HG02938 (cell line): ENCODE measurements around the gene GALNT18.

ENCODE experiments used
- ATAC-seq: cut with Tn5 transposase; IDR thresholded peaks from one replicate; pipeline ENCODE4 v1.9.1; 2021; ENCODE audit warnings: mild to moderate bottlenecking, moderate library complexity; ENCODE audit not compliant: unreplicated experiment

The GALNT18 gene

DNA sequence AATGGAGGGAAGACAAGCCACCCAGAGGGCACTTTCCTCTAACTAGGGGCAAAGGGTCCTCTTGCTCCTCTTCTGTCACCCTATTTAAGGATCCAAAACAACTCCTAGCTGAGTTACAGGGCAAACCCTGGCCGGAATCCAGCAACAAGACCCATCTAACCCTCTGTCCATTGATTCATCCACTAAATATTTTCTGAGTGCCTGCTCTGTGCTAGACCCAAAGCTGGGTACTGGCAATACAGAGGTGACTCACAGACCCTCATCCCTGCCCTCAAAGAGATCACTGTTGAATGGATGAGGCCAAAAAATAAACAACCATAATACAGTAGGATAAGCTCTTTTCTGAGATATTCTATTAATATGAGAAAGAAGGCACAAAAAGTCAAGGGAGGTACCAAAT is 4.3 kb upstream of the GALNT18 start:
- no peak for ATAC-seq

DNA sequence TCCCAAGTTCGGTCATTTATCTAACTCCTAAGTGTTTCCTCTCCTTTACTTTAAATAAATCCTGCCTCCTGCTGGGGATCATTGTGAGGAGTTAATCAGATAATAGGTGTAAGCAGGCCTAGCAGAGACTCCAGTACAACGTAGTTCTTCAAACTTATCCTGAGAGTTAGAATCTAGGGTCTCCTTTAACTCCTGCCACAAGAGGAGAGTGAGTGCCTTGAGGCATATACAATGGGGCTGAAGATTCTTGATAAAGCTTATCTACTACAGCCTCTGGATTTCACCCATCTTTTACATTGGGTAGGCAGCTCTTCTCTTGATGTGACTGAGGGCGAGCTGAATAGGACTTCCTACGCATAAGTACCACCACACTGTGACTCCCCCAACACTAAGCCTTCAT is 3.1 kb upstream of the GALNT18 start:
- no peak for ATAC-seq

DNA sequence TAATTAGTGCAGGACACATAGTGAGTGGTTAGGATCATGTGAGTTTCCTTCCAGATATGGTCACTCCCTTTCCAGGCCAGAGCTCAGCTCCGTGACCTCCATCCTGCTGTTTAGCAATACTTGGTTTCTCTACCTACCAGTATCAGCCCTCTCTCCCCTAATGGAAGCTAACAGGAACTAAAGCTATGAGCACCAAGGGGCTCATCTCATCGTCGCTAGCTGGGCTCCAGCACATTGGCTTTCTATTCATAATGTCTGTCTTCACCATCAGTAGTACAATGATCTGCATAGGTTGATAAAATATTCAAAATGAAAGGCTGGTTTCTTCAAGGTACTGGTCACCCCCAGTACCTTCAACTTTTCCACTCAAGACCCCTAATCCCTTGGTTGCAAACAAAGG is 2.4 kb upstream of the GALNT18 start:
- no peak for ATAC-seq

DNA sequence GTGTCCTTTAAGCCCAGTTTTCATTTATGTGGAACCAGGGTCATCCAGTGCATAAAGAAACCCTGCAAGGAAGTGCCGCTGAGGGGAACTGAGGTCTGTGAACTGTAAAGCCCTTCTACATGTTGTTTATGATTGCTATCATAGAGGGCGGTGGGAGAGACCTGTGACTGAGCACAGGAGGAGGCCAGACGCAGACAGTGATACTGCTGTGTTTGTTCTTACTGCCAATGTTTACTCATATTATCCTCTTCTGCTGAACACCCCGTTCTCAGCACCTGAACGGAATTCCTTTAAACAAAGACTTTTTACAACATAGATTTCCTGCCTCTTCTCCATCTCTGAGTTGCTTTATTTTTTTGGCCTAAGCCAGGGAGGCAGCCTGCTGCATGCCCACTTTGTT is 967 bp upstream of the GALNT18 start:
- ATAC-seq = no peak

DNA sequence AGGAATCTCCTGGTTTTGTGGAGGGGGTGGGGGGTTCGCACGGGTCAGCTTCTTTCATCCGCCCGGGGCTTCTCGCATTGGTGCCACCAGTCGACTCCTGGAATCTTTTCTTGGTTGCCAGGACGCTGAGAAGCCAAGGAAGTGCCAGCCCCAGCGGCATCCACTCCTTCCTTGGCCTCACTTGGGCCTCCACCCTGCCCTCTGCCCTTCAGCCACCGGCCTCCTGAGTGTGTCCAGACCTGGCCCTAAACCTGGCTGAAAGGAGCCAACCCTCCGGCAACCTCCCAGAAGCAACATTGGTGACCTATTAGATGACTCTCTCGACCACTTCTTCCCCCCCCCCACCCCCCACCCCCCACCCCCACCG is 518 bp upstream of the GALNT18 start:
- no peak for ATAC-seq

DNA sequence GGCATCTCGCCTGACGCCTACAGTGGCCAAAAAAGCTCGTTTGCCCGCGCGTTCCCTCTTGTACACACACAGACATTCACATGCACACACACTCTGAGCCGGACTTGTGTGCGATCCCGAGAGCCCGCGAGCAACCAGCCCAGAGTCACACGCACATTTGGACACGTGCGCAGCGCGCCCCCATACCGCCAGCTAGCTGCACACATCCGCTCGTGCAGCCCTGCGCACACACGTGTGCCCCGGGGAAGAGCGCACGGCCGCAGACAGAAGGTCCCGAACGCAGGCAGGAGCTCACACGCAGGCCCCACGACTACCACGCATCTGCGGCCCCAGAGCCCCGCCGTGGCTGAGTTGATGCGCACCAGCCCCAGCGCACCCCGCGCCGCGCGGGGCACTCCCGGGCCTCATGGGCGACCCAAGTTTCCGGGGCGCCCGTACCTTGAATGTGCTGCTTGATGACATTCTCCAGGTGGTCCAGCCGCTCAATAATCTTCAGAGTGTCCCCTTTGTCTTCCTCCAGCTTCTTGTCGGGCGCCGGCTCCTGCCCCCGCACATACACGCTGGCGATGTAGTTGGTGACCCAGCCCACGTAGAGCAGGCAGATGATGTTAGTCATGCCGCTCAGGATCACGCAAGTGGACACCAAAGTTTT is 758 bp downstream of the GALNT18 start:
- peak; percentile 23 for ATAC-seq

DNA sequence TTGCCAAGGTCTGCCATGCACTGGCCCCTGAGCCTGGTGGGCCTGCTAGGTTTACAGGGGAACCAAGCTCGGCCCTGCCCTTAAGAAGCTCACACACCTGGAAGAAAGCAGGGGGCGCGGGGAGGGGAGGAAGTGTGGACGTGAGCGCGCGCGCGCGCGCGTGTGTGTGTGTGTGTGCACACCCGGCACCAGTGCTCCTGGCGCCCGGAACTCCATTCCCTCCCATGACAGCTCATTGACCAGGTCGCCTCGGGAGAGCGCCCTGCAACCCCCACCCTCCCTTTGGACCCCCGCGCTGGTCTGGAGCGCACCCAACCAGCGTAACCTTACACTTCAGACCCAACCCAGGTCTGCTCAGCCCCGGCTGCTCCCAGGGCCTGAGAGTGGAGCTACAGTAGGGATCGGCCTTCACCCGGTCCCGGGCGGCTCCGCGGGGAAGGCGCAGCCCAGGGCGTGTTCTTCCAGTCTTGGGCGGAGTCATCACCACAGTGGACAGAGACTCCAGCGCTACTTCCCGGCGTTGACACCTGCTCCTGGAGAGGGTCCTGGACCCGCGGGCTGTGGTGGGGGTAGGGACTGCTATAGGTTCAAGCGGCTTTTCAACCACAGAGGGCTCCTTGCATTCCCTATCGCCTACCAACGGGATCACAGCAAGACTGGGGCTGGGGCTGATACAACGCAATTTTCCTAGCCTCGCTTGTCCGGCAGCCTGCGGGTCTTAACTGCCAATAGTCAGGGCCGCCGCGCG is 1.5 kb downstream of the GALNT18 start:
- no peak for ATAC-seq

DNA sequence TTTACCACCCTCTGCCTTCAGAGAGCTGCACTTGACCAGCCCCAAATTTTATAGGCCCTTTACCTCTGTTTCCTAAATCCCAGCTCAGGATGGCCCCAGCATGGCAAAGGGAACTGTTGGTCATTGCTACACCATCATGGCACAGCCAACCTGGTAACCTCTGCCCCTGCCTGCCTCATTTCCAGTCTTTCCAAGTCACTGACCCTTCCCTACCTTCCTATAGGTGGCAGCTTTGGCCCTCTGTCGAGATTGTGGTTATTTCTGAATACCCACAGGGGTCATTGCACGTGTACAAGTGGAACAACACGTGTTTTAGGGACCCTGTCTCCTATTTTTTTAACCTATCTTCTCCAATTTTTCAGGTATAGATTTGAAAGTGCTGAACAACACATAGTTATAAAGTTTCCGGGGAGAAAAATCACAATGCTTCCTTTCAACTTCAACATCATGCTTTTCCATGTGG is 2.8 kb downstream of the GALNT18 start:
- no peak for ATAC-seq

DNA sequence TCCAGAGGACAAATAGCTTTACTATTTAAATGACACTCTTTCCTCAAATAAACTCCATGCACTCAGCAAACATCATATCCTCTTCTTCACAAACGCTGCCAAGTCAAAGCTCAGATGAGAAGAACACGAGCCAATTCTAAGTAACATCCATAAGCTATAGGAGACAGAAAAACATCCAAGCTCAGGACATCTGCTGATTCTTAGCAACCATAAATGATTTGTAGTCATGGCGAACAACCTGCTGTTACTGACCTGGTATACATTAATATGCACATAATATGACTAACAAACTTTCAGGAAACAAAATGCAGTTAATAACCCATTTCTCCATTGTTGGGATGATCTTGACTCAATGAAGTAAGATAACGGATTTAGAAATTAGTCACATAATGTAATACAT is 6.7 kb downstream of the GALNT18 start:
- ATAC-seq = no peak

DNA sequence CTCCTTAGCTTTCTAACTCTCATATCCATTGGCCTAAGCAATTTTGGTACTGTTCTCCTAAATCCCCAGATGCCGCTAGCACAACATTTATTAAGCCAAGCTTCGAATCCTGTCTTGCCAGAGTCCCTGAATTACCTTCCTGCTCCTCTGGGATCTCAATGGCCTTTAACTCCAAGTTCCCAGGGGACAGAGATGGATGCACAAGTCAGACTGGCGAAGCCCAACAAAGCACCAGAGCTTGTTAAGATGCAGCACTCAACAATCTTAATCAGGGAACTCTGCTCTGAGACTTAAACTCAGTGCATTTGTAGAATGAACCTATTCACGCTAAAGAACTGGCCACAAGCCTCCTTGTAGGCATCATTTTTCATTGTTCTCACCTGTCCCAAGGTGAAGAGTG is 9.4 kb downstream of the GALNT18 start:
- ATAC-seq = no peak

DNA sequence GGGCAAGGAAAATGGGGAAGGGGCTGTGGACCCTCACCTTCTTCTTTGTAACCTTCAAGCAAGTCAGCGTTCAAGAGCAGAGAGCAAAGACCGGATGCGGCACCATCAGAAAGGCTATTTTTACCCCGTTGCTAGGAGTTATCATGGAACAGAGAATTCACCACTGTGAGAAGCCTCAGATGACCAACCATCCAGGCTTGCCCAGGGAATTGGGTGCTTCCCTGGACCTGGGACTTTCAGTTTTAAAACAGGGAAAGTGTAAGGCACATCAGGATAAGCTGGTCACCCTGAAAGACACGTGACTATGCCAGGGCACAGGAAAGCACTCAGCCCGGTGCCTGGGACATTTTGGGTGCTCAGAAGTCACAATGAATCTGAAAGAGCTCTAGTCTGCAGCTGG is 10.4 kb downstream of the GALNT18 start:
- no peak for ATAC-seq

DNA sequence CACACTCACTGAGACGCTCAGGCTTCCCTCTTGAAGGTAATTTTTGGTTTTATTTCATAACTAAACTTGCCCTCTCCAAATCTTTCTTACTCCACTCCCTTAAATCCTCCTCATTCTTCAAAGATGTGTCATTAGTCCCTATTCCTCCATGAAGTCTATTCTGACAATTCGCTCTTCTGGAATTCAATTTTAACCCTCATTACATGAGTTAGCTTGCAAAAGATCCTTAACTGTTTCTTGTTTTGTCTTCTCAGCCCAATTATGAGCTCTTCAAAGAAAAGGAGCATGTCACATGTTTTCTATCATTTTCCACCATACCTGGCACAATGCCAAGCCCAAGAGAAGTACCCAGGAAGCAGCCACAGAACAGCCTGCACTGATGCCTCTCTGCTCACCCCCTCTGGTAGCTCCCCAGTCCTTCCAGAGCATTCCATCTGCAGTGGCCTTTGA is 13.0 kb downstream of the GALNT18 start:
- ATAC-seq = no peak

DNA sequence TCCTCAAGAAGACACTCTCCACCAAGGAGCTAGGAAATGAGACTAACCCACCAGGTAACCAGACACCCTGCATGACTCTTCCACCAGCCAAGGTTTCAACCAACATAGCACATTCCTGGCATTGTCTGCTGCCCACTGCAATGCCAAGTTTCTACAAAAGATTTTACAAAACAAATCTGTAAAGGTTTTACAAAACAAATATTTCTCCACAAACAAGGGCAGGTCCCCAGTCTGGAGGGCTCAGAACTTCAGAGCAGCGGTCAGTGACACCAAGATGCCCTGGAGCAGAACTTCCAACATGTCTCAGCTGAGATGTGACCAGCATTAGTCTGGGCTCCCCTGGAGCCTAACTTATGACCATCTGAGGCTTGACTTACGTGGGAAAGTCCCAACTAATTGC is 14.0 kb downstream of the GALNT18 start:
- no peak for ATAC-seq

DNA sequence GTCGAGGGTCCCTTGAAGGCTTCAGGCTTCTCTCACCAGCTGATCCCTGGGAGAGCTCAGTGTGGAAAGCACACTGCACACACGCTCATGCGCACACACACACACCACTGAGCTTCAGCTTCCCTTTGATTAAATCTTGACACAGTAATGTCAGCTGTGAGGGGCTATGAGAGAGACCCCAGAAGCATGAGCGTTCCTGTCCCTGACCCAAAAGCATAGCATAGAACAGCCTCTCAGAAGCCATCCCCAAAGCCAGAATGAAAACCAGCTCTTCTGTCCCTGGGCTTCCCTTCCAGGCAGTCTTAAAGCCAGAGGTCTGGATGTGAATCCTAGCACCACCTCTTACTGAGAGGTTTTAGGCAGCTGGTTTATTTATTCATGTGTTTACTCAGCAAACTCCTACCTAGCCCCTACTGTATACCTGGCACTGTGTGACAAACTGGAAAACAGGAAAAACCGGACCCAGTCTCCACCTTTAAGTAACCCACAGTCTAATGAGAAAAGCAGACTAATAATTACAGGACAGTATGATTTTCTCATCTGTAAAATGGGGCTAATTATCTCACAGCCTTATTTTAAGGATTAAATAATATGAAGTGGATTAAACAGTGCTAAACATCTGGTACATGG is 15.9 kb downstream of the GALNT18 start:
- no peak for ATAC-seq

DNA sequence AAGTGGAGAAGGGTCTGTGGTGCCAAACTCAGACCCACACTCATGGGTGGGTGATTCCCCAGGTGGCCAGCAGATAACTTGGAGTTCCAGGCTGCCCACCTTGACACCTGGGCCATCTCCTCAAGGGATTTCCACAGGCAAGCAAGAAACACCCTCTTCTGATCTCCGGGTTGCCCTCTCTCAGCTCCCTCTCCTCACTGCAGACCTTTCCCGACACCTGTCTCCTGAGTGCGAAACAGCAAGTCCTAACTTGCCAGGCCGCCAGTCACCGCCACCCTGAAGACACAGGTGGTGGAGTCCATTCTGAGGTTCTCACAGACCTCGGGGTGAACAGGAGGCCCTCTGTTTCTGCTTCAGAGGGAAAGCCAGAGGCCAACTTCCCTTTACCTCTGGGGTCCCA is 16.6 kb downstream of the GALNT18 start:
- no peak for ATAC-seq

DNA sequence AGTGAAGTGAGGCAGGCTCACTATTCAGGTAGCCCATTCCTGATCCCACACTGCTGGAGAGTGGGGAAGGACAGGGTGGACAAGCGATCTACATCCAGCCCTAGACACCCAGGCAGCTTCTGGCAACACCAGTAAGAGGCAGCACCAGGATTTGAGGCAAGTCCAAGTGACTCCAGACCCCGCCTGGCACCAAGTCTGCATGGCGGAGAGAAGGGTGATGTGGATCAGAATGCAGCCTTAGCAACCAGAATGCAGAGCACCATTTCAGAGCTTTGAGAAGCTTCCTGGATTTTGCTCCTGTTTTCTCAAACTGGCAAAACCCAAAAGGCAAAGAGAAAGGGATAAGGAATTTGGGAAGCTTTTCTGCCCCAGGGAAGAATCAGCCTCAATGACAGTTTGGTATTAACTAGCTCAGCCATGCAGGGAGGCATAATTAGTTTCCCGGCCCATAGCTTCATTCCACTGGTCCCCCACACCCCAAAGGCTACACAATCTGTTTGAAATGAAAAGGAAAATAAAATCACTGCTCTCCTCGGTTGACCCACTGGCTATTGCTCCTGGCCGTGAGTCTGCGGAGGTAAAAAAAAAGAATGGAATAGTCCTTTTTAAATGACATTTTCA is 17.3 kb downstream of the GALNT18 start:
- no peak for ATAC-seq

DNA sequence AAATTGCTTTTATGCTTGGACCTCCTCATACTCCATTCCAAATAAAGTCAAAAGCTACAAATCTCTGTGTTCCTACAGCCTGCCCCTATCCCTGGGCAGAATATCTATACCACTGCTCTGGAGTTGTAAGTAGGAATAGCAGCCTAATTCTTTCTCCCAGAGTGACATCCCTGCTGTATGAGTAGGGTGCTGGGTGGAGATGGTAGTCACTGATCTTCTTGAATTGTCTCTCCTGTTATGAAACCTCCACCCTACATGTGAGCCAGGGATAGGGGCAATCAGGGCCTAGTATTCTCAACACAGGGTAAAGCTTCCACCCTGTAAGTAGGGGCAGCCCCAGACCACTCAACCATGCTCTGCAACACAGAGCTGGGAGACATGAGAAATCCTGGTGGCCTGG is 19.8 kb downstream of the GALNT18 start:
- ATAC-seq = no peak

DNA sequence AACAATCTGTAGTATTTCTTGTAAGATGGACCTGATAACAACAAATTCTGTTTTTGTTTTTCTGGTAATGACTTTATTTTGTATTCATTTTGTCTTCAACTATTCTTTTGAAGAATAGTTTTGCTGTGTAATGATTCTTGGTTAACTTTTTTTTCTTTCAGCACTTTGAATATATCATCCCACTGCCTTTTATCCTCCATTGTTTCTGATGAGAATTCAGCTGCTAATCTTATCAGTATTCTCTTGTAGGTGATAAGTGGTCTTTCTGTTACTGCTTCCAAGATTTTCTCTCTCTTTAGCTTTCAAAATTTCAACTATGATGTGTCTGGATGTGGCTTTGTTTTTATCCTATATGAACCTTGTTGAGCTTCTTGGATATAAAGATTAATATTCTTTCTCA is 21.5 kb downstream of the GALNT18 start:
- no peak for ATAC-seq

DNA sequence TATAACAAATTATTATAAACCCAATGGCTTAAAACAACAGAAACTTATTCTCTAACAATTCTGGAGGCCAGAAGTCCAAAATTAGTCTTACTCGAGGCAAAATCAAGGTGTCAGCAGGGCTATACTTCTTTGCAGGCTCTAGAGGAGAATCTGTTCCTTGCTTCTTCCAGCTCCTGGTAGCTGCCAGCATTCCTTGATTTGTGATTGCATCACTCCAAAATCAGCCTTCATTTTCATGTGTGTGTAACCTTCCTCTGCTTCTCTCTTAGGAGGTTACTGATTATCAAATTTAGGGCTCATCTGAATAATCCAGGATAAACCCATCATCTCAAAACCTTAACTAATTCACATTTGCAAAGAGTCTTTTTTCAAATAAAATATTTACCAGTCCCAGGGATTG is 23.6 kb downstream of the GALNT18 start:
- ATAC-seq = no peak

DNA sequence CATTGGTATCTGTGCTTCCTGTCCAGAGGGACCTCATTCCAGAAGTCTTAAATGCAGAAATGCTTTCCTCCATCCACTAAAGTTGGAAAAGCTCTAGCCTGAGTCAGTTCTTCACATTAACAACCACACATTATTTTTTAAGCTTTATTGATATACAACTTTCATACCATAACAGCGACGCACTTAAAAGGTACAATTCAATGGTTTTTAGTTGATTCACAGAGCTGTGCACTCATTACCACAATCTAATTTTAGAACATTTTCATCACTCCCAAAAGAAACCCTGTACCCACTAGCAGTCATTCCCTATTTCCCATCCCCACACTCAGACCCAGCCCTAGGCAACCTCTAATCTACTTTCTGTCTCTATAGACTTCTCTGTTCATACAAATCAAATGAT is 27.6 kb downstream of the GALNT18 start:
- ATAC-seq = no peak

DNA sequence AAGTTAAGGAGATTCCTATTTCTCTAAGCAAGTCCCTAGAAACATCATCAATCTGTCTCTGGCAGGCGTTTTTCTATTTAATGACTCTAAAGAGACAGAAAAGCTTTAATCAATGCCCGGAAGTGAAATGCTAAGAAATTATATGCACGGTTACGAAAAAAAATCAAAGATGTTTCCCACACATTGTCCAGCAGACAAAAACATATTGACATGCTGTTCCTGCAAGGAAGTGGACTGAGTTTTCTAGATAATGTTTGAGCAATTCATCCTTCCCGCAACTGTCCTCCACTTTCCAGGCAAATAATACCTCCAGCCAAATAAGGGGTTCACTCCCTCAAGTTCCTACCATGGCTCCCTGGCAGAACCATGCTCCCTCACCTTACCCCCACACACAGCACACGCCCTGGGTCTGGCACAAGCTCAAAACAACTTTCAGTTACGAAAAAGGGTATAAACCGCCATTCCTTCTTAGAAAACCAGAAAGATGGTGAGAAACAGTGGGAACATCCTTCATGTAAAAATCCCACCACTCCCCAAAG is 29.6 kb downstream of the GALNT18 start:
- no peak for ATAC-seq

DNA sequence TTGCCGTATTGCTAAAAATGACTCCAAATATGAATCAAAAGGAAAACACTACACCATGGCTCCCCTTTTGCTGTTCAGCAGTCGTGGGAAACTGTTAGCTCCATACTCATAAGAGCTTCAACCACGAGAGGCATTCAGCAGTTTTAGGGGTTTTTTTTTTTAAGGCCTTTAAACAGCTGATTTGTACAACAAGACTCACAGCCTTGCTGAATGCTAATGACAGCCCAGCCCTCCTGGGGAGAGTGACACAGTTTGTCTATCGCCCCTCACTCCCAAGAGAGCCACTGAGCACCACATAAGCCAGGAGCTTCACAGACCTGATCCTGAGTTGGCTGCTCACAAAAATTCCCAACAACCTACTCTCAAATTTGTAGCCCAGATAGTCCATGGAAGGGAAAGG is 32.4 kb downstream of the GALNT18 start:
- ATAC-seq = no peak
